K562 (cell line): Measurements from ENCODE around the gene GLIS2. TPM values are rescaled to one million over a fixed set of nuclear protein-coding genes. Genes with fewer than 3 reads are reported as not detected.

ENCODE experiments used
- MCM7 ChIP-seq, 2 experiments: fragments of 450-650 bp; IDR thresholded peaks; 2 replicates each; pipeline ENCODE4 v1.6.1; 2016 to 2018
- NFE2 ChIP-seq: IDR thresholded peaks from 2 replicates; pipeline ENCODE4 v1.6.1; 2014; ENCODE audit warnings: antibody characterized with exemption, low read depth
- POLR2A ChIP-seq: fragments of 450-650 bp; conservative IDR thresholded peaks from 2 replicates; pipeline ENCODE4 v1.6.1; 2016
- SRF ChIP-seq, 2 experiments: fragments of 250-450, 450-650 bp in 1 of 2; sonication (Bioruptor Pico) in 1 of 2; sonication (generic) in 1 of 2; formaldehyde crosslinking; IDR thresholded peaks; 2 replicates each; pipeline versions ENCODE4 v1.5.0 to v1.5.1; 2020 to 2022; ENCODE audit warnings: mild to moderate bottlenecking in 1 of 2, missing genetic modification reagents in 1 of 2
- TCF7L2 ChIP-seq: fragments of 150-350 bp; IDR thresholded peaks from 2 replicates; pipeline ENCODE4 v1.6.1; 2016; ENCODE audit warnings: low read depth, mild to moderate bottlenecking, low read length, moderate library complexity
- ZNF707 ChIP-seq: fragments of 250-450 bp; sonication (Bioruptor Pico); conservative IDR thresholded peaks from 2 replicates; pipeline ENCODE4 v1.8.0; 2022; ENCODE audit warnings: inconsistent platforms, mild to moderate bottlenecking, moderate library complexity
- ZNF79 ChIP-seq: fragments of 250-450 bp; sonication (Bioruptor Pico); IDR thresholded peaks from 2 replicates; pipeline ENCODE4 v1.4.0; 2020; ENCODE audit warnings: low read depth, mild to moderate bottlenecking, moderate library complexity
- polyA plus RNA-seq, 8 experiments: library from polyadenylated mRNA; depleted of rRNA in 4 of 8; stranded (reverse) in 5 of 8; unstranded in 3 of 8; fragments of >200 nt; fragmentation: Nextera tagmentation in 2 of 8; fragmentation: Illumina TruSeq in 1 of 8; extraction: Ambion mirVana in 2 of 8; extraction: Trizol in 1 of 8; gene quantifications; 2 replicates each; pipeline versions ENCODE4 v1.2.1 to v1.2.3, GENCODE V29; 2011 to 2014; ENCODE audit warnings: inconsistent platforms in 1 of 8, missing spikeins in 1 of 8
- total RNA-seq, 7 experiments: library from RNA; depleted of rRNA in 6 of 7; stranded (reverse); fragments of >200 nt in 6 of 7; fragmentation: Illumina TruSeq in 2 of 7; extraction: Trizol in 2 of 7; gene quantifications; 2 replicates each; pipeline versions ENCODE4 v1.2.1 to v1.2.3, GENCODE V29; 2011 to 2021; ENCODE audit warnings: low replicate concordance in 1 of 7
- TF ChIP-seq, protein P1 (sequence below): sonication (generic); formaldehyde crosslinking; IDR thresholded peaks from 2 replicates; pipeline ENCODE4 v1.8.0; 2022; ENCODE audit warnings: mild to moderate bottlenecking, missing genetic modification reagents, borderline replicate concordance
- TF ChIP-seq, protein P2 (sequence below), 2 experiments: fragments of 450-650 bp; IDR thresholded peaks; 2 replicates each; pipeline ENCODE4 v1.6.1; 2016; ENCODE audit warnings: mild to moderate bottlenecking in 2 of 2, borderline replicate concordance in 1 of 2, low read depth in 1 of 2, moderate library complexity in 1 of 2
- TF ChIP-seq, protein P3 (sequence below): sonication (generic); formaldehyde crosslinking; IDR thresholded peaks from 2 replicates; pipeline ENCODE4 v1.8.0; 2022; ENCODE audit warnings: missing genetic modification reagents, mild to moderate bottlenecking, moderate library complexity, borderline replicate concordance
- TF ChIP-seq, protein P4 (sequence below): fragments of 450-650 bp; IDR thresholded peaks from 2 replicates; pipeline ENCODE4 v1.7.0; 2016; ENCODE audit warnings: borderline replicate concordance
- TF ChIP-seq, protein P5 (sequence below): fragments of 450-650 bp; IDR thresholded peaks from 2 replicates; pipeline ENCODE4 v1.6.1; 2016; ENCODE audit warnings: low read depth, mild to moderate bottlenecking, moderate library complexity

GLIS2 gene
- total and polyA plus RNA-seq, 9 of the 15 experiments (the other 6 are each of a cell fraction or from before 2014, with no cell fraction given) = 0.10 to 9.0 (median 0.57) TPM

DNA sequence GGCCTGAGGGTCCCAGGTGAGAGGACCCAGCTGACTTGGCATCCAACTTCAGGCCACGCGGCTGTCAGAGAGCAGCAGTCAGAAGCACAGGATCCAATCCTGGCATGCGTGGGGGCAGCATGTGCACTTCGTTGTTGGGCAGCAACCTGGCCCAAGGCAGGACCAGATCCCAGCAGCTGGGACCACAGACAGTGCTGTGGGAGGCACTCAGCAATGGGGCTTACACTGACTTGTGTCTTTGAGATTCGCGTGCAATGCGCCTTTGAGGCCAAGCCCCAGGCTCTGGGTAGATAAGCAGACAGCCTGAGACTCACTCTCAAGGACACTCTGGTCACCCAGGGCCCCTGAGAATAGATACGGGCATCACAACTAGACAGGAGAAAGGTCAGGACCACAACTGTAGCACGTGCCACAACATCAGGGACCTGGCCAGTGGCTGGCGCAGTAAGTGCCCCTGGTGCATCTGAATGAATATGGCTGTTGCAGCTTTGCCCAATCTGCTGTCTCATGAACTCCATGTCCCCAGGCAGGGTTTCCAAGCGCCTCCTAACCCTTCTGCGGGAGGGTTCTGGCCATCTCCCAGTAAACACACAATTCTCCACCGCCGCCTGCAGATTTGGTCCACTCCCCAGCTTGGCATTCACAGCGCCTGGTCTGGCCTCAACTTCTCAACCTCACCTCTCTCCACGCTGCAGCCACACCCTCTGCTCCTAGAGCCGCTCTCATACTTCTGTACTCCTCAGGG is 32.1 kb downstream of the GLIS2 start (continued):
- TF ChIP-seq, protein P1, sequence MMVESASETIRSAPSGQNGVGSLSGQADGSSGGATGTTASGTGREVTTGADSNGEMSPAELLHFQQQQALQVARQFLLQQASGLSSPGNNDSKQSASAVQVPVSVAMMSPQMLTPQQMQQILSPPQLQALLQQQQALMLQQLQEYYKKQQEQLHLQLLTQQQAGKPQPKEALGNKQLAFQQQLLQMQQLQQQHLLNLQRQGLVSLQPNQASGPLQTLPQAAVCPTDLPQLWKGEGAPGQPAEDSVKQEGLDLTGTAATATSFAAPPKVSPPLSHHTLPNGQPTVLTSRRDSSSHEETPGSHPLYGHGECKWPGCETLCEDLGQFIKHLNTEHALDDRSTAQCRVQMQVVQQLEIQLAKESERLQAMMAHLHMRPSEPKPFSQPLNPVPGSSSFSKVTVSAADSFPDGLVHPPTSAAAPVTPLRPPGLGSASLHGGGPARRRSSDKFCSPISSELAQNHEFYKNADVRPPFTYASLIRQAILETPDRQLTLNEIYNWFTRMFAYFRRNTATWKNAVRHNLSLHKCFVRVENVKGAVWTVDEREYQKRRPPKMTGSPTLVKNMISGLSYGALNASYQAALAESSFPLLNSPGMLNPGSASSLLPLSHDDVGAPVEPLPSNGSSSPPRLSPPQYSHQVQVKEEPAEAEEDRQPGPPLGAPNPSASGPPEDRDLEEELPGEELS (CRISPR knock-in tag) = no peak; the same call in 1 of the 2 replicates
- TF ChIP-seq MCM7 (IDR thresholded peaks at IDR 0.05) (no peak), TCF7L2 (no peak), ZNF79 (CRISPR knock-in tag) (no peak), ZNF707 (no peak), SRF (CRISPR knock-in tag; IDR thresholded peaks at IDR 0.05) (no peak), NFE2 (no peak), POLR2A (no peak)
- TF ChIP-seq, protein P2, sequence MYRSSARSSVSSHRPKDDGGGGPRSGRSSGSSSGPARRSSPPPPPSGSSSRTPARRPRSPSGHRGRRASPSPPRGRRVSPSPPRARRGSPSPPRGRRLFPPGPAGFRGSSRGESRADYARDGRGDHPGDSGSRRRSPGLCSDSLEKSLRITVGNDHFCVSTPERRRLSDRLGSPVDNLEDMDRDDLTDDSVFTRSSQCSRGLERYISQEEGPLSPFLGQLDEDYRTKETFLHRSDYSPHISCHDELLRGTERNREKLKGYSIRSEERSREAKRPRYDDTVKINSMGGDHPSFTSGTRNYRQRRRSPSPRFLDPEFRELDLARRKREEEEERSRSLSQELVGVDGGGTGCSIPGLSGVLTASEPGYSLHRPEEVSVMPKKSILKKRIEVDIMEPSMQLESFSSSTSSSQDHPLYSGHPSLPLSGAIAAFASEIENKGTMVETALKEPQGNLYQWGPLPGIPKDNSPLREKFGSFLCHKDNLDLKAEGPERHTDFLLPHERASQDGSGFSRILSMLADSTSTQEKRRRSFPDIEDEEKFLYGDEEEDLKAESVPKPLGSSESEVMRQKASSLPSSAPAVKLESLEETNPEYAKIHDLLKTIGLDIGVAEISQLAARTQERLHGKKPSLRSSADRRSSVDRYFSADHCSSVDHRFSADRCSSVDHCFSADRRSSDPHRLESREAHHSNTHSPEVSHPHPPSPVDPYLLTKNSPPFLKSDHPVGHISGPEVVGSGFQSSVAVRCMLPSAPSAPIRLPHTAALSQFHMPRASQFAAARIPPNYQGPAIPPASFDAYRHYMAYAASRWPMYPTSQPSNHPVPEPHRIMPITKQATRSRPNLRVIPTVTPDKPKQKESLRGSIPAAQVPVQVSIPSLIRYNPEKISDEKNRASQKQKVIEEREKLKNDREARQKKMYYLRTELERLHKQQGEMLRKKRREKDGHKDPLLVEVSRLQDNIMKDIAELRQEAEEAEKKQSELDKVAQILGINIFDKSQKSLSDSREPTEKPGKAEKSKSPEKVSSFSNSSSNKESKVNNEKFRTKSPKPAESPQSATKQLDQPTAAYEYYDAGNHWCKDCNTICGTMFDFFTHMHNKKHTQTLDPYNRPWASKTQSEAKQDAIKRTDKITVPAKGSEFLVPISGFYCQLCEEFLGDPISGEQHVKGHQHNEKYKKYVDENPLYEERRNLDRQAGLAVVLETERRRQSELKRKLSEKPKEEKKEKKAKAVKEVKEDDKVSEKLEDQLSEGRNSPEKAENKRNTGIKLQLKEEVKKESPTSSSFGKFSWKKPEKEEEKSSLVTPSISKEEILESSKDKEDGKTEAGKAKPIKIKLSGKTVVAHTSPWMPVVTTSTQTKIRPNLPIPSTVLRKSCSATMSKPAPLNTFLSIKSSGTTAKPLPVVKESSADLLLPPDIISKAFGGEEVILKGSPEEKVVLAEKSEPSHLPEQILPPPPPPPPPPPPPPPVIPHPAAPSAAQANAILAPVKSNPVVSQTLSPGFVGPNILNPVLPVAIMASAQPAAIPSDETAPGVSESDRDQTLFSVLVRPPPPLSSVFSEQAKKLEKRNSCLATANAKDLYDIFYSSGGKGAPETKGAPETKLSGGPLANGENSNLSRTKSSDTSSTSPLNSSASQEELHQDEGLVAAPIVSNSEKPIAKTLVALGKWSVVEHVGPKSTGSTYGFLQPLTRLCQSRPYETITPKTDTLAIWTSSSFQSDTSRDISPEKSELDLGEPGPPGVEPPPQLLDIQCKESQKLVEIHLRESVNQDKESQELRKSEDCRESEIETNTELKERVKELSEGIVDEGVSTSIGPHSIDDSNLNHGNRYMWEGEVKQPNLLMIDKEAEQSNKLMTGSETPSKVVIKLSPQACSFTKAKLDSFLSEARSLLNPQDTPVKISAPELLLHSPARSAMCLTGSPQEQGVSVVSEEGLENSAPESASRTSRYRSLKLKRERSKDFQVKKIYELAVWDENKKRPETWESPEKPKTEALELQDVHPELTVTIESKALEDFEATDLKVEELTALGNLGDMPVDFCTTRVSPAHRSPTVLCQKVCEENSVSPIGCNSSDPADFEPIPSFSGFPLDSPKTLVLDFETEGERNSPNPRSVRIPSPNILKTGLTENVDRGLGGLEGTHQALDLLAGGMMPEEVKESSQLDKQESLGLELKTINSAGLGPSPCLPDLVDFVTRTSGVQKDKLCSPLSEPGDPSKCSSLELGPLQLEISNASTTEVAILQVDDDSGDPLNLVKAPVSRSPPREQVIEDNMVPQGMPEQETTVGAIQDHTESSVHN (IDR thresholded peaks at IDR 0.05; ENCODE audit: borderline replicate concordance in 1 of 2, low read depth in 1 of 2) = no peak
- TF ChIP-seq, protein P3, sequence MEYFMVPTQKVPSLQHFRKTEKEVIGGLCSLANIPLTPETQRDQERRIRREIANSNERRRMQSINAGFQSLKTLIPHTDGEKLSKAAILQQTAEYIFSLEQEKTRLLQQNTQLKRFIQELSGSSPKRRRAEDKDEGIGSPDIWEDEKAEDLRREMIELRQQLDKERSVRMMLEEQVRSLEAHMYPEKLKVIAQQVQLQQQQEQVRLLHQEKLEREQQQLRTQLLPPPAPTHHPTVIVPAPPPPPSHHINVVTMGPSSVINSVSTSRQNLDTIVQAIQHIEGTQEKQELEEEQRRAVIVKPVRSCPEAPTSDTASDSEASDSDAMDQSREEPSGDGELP = no peak; the same call in 1 of the 2 replicates
- TF ChIP-seq, protein P4, sequence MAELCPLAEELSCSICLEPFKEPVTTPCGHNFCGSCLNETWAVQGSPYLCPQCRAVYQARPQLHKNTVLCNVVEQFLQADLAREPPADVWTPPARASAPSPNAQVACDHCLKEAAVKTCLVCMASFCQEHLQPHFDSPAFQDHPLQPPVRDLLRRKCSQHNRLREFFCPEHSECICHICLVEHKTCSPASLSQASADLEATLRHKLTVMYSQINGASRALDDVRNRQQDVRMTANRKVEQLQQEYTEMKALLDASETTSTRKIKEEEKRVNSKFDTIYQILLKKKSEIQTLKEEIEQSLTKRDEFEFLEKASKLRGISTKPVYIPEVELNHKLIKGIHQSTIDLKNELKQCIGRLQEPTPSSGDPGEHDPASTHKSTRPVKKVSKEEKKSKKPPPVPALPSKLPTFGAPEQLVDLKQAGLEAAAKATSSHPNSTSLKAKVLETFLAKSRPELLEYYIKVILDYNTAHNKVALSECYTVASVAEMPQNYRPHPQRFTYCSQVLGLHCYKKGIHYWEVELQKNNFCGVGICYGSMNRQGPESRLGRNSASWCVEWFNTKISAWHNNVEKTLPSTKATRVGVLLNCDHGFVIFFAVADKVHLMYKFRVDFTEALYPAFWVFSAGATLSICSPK = no peak
- TF ChIP-seq, protein P5, sequence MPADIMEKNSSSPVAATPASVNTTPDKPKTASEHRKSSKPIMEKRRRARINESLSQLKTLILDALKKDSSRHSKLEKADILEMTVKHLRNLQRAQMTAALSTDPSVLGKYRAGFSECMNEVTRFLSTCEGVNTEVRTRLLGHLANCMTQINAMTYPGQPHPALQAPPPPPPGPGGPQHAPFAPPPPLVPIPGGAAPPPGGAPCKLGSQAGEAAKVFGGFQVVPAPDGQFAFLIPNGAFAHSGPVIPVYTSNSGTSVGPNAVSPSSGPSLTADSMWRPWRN = no peak
